BJ (cell line): Measurements from ENCODE around the gene EPHB2. TPM values are rescaled to one million over a fixed set of nuclear protein-coding genes. Genes with fewer than 3 reads are reported as not detected.

Source experiments
- CTCF ChIA-PET: fragments of 350-600 bp; formaldehyde crosslinking; extraction: SDS; loops from one replicate; lab custom pipeline; 2021; ENCODE audit warnings: antibody characterized with exemption, inconsistent platforms; lab: Yijun Ruan, JAX
- POLR2A ChIA-PET: fragments of 300-600 bp; sonication (Branson Sonifier 250); formaldehyde crosslinking; extraction: SDS; loops from one replicate; lab custom pipeline; 2021; ENCODE audit warnings: antibody characterized with exemption; lab: Charles Lee
- DNase-seq: peaks from one replicate; pipeline ENCODE4 v3.0.0-alpha.2; 2011; ENCODE audit warnings: low read depth
- H3K27me3 ChIP-seq: 2 replicates; pipeline ENCODE4 v1.6.0; 2011; ENCODE audit warnings: low read length; ENCODE audit not compliant: control insufficient read depth, insufficient read depth
- H3K36me3 ChIP-seq: 2 replicates; pipeline ENCODE4 v1.5.1; 2011; ENCODE audit warnings: low read length; ENCODE audit not compliant: control insufficient read depth, insufficient read depth
- H3K4me3 ChIP-seq: 2 replicates; pipeline ENCODE4 v1.5.1; 2011; ENCODE audit warnings: low read depth, mild to moderate bottlenecking, control low read depth, low read length
- CTCF ChIP-seq: IDR thresholded peaks from 2 replicates; pipeline ENCODE4 v1.5.1; 2011; ENCODE audit warnings: low read depth, mild to moderate bottlenecking, control low read depth, inconsistent platforms, low read length, moderate library complexity; ENCODE audit not compliant: insufficient read depth
- polyA plus RNA-seq: library from polyadenylated mRNA; depleted of rRNA; stranded (reverse); fragments of >200 nt; gene quantifications from 2 replicates; pipeline ENCODE4 v1.2.3, GENCODE V29; 2011

The EPHB2 gene
- polyA plus RNA-seq, 1 experiment = 8.7 TPM

GRCh38 chr1:22798083-22798482 lies 87.4 kb downstream of the EPHB2 start:
- Histone ChIP-seq H3K27me3 (no peaks in the 10 kb centered on the region), H3K4me3 (no peak overlapping the region), H3K36me3 (no peaks in the 10 kb centered on the region)
- TF ChIP-seq CTCF = no peak
- DNase-seq = no peak
- ChIA-PET CTCF (interaction anchor here (0.6 to 1.3 kb wide), 2 partner anchors 8 to 14 kb away, joined by 3 to 4 read pairs; no protein-coding TSS in a partner anchor), POLR2A (no interaction called here)

- Histone ChIP-seq H3K36me3 (no peaks in the 10 kb centered on the region), H3K27me3 (no peaks in the 10 kb centered on the region), H3K4me3 (no peak overlapping the region)
- CTCF ChIA-PET = no interaction called here
- TF ChIP-seq CTCF = no peak
- POLR2A ChIA-PET = no interaction called here
- DNase-seq = no peak
These were observed 89.3 kb downstream of the EPHB2 start for GRCh38 chr1:22799971-22800370.

GRCh38 chr1:22800629-22801028 lies 90.0 kb downstream of the EPHB2 start:
- no peak for DNase-seq
- TF ChIP-seq CTCF = no peak
- POLR2A ChIA-PET = no interaction called here
- Histone ChIP-seq H3K27me3 (no peaks in the 10 kb centered on the region), H3K4me3 (no peak overlapping the region), H3K36me3 (no peaks in the 10 kb centered on the region)
- CTCF ChIA-PET = no interaction called here

- DNase-seq = no peak
- Histone ChIP-seq H3K27me3 (no peaks in the 10 kb centered on the region), H3K4me3 (no peak overlapping the region), H3K36me3 (no peaks in the 10 kb centered on the region)
- POLR2A ChIA-PET = no interaction called here
- no peak for TF ChIP-seq CTCF
- CTCF ChIA-PET = no interaction called here
These were observed 90.7 kb downstream of the EPHB2 start for GRCh38 chr1:22801347-22801746.

- Histone ChIP-seq H3K27me3 (no peaks in the 10 kb centered on the region), H3K4me3 (no peak overlapping the region), H3K36me3 (no peaks in the 10 kb centered on the region)
- CTCF ChIA-PET = no interaction called here
- DNase-seq = no peak
- no peak for TF ChIP-seq CTCF
- POLR2A ChIA-PET = no interaction called here
These were observed 91.1 kb downstream of the EPHB2 start for GRCh38 chr1:22801761-22802160.
